ENCODE data around the gene EFNA1. TPM values are rescaled to one million over a fixed set of nuclear protein-coding genes. Genes with fewer than 3 reads are reported as not detected.

Gene EFNA1
- total and polyA plus RNA-seq, 2 experiments from 2014 or later, result 3.2 to 5.1 TPM

DNA sequence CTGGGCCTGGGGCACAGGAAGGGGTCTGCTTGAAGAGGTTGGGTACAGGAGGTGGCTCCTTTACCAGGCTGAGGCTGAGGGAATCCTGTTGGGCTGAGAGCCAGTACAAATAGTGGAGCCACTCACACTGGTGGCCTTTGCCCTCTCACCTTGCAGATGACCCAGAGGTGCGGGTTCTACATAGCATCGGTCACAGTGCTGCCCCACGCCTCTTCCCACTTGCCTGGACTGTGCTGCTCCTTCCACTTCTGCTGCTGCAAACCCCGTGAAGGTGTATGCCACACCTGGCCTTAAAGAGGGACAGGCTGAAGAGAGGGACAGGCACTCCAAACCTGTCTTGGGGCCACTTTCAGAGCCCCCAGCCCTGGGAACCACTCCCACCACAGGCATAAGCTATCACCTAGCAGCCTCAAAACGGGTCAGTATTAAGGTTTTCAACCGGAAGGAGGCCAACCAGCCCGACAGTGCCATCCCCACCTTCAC, 6.2 kb downstream of the EFNA1 start (continued):
- TF ChIP-seq REST (IDR thresholded peaks at IDR 0.05; ENCODE audit: unreplicated experiment), result no peak

GRCh38 chr1:155134322-155134721, 6.6 kb downstream of the EFNA1 start:
- H3K4me1 Mint-ChIP-seq, result peaks cover 32% of the 10 kb centered on the region
- H3K36me3 ChIP-seq (ENCODE audit: insufficient read depth), result no peaks in the 10 kb centered on the region
- H3K27me3 Mint-ChIP-seq (ENCODE audit: insufficient read depth, low read depth, poor library complexity), result peaks cover 33% of the 10 kb centered on the region
- no peak overlapping the region for H3K27ac Mint-ChIP-seq
- H3K79me2 ChIP-seq (replicated peaks; ENCODE audit: insufficient read depth), result peaks cover 16% of the 10 kb centered on the region
- H2AFZ ChIP-seq, result no peak overlapping the region
- peaks cover 13% of the 10 kb centered on the region; the same call in 1 of the 2 replicates for H4K20me1 ChIP-seq (replicated peaks; ENCODE audit: insufficient read depth)
- peak overlapping the region; percentile 86 for H3K4me2 ChIP-seq
- H3K4me1 ChIP-seq (ENCODE audit: insufficient read depth), result peaks cover 30% of the 10 kb centered on the region
- H3K36me3 Mint-ChIP-seq (ENCODE audit: low read depth), result peaks cover 24% of the 10 kb centered on the region
- H3K9me3 Mint-ChIP-seq, result no peaks in the 10 kb centered on the region
- no peak for DNase-seq (ENCODE audit: low spot score)
- H3K27ac ChIP-seq (ENCODE audit: low read depth), result no peak overlapping the region
- peaks cover 20% of the 10 kb centered on the region for H3K27me3 ChIP-seq (ENCODE audit: insufficient read depth)
- TF ChIP-seq STAT1 (IDR thresholded peaks at IDR 0.05; ENCODE audit: unreplicated experiment), result no peak
- TF ChIP-seq, protein P1, sequence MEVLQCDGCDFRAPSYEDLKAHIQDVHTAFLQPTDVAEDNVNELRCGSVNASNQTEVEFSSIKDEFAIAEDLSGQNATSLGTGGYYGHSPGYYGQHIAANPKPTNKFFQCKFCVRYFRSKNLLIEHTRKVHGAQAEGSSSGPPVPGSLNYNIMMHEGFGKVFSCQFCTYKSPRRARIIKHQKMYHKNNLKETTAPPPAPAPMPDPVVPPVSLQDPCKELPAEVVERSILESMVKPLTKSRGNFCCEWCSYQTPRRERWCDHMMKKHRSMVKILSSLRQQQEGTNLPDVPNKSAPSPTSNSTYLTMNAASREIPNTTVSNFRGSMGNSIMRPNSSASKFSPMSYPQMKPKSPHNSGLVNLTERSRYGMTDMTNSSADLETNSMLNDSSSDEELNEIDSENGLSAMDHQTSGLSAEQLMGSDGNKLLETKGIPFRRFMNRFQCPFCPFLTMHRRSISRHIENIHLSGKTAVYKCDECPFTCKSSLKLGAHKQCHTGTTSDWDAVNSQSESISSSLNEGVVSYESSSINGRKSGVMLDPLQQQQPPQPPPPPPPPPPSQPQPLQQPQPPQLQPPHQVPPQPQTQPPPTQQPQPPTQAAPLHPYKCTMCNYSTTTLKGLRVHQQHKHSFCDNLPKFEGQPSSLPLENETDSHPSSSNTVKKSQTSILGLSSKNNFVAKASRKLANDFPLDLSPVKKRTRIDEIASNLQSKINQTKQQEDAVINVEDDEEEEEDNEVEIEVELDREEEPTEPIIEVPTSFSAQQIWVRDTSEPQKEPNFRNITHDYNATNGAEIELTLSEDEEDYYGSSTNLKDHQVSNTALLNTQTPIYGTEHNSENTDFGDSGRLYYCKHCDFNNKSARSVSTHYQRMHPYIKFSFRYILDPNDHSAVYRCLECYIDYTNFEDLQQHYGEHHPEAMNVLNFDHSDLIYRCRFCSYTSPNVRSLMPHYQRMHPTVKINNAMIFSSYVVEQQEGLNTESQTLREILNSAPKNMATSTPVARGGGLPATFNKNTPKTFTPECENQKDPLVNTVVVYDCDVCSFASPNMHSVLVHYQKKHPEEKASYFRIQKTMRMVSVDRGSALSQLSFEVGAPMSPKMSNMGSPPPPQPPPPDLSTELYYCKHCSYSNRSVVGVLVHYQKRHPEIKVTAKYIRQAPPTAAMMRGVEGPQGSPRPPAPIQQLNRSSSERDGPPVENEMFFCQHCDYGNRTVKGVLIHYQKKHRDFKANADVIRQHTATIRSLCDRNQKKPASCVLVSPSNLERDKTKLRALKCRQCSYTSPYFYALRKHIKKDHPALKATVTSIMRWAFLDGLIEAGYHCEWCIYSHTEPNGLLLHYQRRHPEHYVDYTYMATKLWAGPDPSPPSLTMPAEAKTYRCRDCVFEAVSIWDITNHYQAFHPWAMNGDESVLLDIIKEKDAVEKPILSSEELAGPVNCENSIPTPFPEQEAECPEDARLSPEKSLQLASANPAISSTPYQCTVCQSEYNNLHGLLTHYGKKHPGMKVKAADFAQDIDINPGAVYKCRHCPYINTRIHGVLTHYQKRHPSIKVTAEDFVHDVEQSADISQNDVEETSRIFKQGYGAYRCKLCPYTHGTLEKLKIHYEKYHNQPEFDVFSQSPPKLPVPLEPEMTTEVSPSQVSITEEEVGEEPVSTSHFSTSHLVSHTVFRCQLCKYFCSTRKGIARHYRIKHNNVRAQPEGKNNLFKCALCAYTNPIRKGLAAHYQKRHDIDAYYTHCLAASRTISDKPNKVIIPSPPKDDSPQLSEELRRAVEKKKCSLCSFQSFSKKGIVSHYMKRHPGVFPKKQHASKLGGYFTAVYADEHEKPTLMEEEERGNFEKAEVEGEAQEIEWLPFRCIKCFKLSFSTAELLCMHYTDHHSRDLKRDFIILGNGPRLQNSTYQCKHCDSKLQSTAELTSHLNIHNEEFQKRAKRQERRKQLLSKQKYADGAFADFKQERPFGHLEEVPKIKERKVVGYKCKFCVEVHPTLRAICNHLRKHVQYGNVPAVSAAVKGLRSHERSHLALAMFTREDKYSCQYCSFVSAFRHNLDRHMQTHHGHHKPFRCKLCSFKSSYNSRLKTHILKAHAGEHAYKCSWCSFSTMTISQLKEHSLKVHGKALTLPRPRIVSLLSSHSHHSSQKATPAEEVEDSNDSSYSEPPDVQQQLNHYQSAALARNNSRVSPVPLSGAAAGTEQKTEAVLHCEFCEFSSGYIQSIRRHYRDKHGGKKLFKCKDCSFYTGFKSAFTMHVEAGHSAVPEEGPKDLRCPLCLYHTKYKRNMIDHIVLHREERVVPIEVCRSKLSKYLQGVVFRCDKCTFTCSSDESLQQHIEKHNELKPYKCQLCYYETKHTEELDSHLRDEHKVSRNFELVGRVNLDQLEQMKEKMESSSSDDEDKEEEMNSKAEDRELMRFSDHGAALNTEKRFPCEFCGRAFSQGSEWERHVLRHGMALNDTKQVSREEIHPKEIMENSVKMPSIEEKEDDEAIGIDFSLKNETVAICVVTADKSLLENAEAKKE (CRISPR knock-in tag; IDR thresholded peaks at IDR 0.05), result no peak
- no peak for TF ChIP-seq ZNF114 (CRISPR knock-in tag; IDR thresholded peaks at IDR 0.05)
- TF ChIP-seq CTCF (conservative IDR thresholded peaks at IDR 0.05; ENCODE audit: low read depth in 2 of 2), result no peak
- H3K4me3 ChIP-seq, result peak overlapping the region; percentile 82
- H3K9me2 ChIP-seq (ENCODE audit: insufficient read depth), result no peaks in the 10 kb centered on the region
- H3K4me3 Mint-ChIP-seq, result peak overlapping the region; percentile 94
- no peak for ATAC-seq
- H3F3A ChIP-seq (replicated peaks; ENCODE audit: low read depth), result peaks cover 22% of the 10 kb centered on the region

Measured in GM23338 (cell line).